ENCODE data around the gene ZNF280C.
A peak's percentile ranks its signal among the peaks of the same experiment; 100 is the strongest.

Gene ZNF280C

GRCh38 chrX:130268449-130269170, at the start of gene ZNF280C:
ZNF280C (minus strand) TSS chrX:130268899; CDS start chrX:130260449, 8,450 bp downstream.
- peak within 1 kb of the TSS; percentile 71 for H3K4me3 ChIP-seq (ENCODE audit: low read depth, low read length)
- DNase-seq (ENCODE audit: low read depth) = peak; percentile 96
- TF ChIP-seq CTCF (conservative IDR thresholded peaks at IDR 0.05; ENCODE audit: low read depth, low read length) = peak; percentile 49

- H3K4me3 ChIP-seq (ENCODE audit: low read depth, low read length) = no peak overlapping the region
- no peak for DNase-seq (ENCODE audit: low read depth)
- TF ChIP-seq CTCF (conservative IDR thresholded peaks at IDR 0.05; ENCODE audit: low read depth, low read length) = no peak
These were observed 36.1 kb upstream of the ZNF280C start for GRCh38 chrX:130304587-130305368.

- no peak overlapping the region for H3K4me3 ChIP-seq (ENCODE audit: low read depth, low read length)
- DNase-seq (ENCODE audit: low read depth) = peak; percentile 13
- no peak for TF ChIP-seq CTCF (conservative IDR thresholded peaks at IDR 0.05; ENCODE audit: low read depth, low read length)
These were observed 33.3 kb upstream of the ZNF280C start for GRCh38 chrX:130301977-130302376.

- no peak overlapping the region for H3K4me3 ChIP-seq (ENCODE audit: low read depth, low read length)
- no peak for DNase-seq (ENCODE audit: low read depth)
- TF ChIP-seq CTCF (conservative IDR thresholded peaks at IDR 0.05; ENCODE audit: low read depth, low read length) = no peak
These were observed 32.7 kb upstream of the ZNF280C start for GRCh38 chrX:130301405-130301804.

GRCh38 chrX:130300010-130300282, 31.2 kb upstream of the ZNF280C start:
- DNase-seq (ENCODE audit: low read depth) = no peak
- no peak overlapping the region for H3K4me3 ChIP-seq (ENCODE audit: low read depth, low read length)
- no peak for TF ChIP-seq CTCF (conservative IDR thresholded peaks at IDR 0.05; ENCODE audit: low read depth, low read length)

GRCh38 chrX:130299279-130300009, 30.7 kb upstream of the ZNF280C start:
- H3K4me3 ChIP-seq (ENCODE audit: low read depth, low read length) = no peak overlapping the region
- no peak for DNase-seq (ENCODE audit: low read depth)
- no peak for TF ChIP-seq CTCF (conservative IDR thresholded peaks at IDR 0.05; ENCODE audit: low read depth, low read length)
